Thoracic aorta (tissue), 2 donors: ENCODE measurements around the gene CD79B. TPM values are rescaled to one million over a fixed set of nuclear protein-coding genes. Genes with fewer than 3 reads are reported as not detected.

Experiments used
- ATAC-seq: fragments of 150-250 bp; one replicate; pipeline ENCODE4 v1.8.0; 2017; ENCODE audit warnings: low read depth; ENCODE audit not compliant: insufficient number of reproducible peaks, low FRiP score
- DNase-seq: peaks from one replicate; pipeline ENCODE4 v3.0.0-alpha.2; 2020; ENCODE audit warnings: low spot score
- H3K27ac ChIP-seq, 2 donors: fragments of 200-600 bp; sonication (generic); 1 replicate in 1 of 2; 2 replicates in 1 of 2; pipeline ENCODE4 v1.5.1; 2016; ENCODE audit warnings: mild to moderate bottlenecking in 2 of 2, moderate library complexity in 2 of 2
- H3K27me3 ChIP-seq: fragments of 200-600 bp; sonication (generic); replicated peaks from 2 replicates; pipeline ENCODE4 v1.6.0; 2016; ENCODE audit warnings: mild to moderate bottlenecking; ENCODE audit not compliant: insufficient read depth
- H3K36me3 ChIP-seq: fragments of 200-600 bp; sonication (generic); one replicate; pipeline ENCODE4 v1.5.1; 2016
- H3K4me1 ChIP-seq, 2 donors: fragments of 200-600 bp; sonication (generic); 1 replicate in 1 of 2; 2 replicates in 1 of 2; pipeline versions ENCODE4 v1.5.1 to v1.6.0; 2016; ENCODE audit warnings: low read depth in 2 of 2, mild to moderate bottlenecking in 1 of 2; ENCODE audit not compliant: control insufficient read depth in 1 of 2
- H3K4me3 ChIP-seq: fragments of 200-600 bp; sonication (generic); 2 replicates; pipeline ENCODE4 v1.5.1; 2016; ENCODE audit warnings: mild to moderate bottlenecking
- H3K9me3 ChIP-seq: fragments of 200-600 bp; sonication (generic); 2 replicates; pipeline ENCODE4 v1.5.1; 2016
- total RNA-seq, 2 donors: library from RNA; depleted of rRNA; stranded (reverse); fragments of >200 nt; gene quantifications; one replicate each; pipeline versions ENCODE4 v1.1.0 to v1.2.3, GENCODE V29; 2016
- TF ChIP-seq, protein P1 (sequence below): fragments of 200-600 bp; sonication (generic); IDR thresholded peaks from one replicate; pipeline ENCODE4 v1.5.1; 2019; ENCODE audit warnings: antibody characterized with exemption

The CD79B gene
- total RNA-seq, 2 donors from 2014 or later, result 4.3 to 6.0 TPM

DNA sequence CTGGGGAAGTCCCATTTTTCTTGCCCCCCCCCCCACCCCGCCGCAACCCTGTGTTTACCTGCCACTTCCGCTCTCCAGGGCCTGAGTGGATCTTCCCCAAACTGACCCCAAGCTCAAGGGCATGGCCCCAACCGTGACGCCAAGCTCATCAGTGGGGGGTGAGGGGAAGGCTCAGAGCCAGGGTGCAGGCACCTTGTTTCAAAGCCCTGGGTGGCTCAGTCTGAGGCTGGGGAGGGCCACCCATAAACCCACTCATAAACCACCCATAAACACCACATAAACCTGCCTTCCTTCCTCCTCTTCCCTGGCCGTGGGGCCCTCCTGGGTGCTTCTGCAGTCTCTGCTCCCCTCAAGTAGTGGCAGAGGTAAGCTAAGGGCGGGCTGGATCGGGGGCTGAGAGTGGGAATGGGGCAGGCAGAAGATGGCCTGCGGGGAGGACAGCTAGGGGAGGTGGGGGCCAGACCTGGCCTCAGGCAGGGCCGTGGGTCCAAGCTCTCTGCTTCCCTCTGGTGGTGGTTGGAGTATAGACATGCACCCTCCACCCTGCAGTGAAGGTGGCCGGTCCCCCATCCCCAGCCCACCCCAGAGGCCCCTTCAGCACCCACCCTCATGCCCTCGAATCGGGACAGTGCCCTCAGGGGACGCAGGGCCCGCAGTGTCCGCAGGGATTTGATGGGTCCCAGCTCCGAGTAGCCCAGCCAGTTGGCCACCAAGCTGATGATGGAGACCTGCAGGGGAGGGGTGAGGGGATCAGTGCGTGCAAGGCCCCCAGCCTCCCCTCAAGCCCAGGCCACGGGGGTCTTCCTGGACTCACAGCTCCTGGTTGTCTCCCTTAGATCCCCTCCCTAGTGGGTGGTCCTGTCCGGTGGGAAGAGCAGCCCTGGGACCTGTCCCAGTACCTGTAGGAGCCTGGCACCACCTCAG is 14.6 kb upstream of the CD79B start:
- TF ChIP-seq, protein P1, sequence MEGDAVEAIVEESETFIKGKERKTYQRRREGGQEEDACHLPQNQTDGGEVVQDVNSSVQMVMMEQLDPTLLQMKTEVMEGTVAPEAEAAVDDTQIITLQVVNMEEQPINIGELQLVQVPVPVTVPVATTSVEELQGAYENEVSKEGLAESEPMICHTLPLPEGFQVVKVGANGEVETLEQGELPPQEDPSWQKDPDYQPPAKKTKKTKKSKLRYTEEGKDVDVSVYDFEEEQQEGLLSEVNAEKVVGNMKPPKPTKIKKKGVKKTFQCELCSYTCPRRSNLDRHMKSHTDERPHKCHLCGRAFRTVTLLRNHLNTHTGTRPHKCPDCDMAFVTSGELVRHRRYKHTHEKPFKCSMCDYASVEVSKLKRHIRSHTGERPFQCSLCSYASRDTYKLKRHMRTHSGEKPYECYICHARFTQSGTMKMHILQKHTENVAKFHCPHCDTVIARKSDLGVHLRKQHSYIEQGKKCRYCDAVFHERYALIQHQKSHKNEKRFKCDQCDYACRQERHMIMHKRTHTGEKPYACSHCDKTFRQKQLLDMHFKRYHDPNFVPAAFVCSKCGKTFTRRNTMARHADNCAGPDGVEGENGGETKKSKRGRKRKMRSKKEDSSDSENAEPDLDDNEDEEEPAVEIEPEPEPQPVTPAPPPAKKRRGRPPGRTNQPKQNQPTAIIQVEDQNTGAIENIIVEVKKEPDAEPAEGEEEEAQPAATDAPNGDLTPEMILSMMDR, result peak; percentile 65
- H3K4me1 ChIP-seq, result no peaks in the 10 kb centered on the region
- no peaks in the 10 kb centered on the region for H3K9me3 ChIP-seq
- no peak overlapping the region for H3K27ac ChIP-seq
- H3K4me3 ChIP-seq, result no peak overlapping the region
- DNase-seq (no peak), ATAC-seq (no peak)
- no peaks in the 10 kb centered on the region for H3K36me3 ChIP-seq
- H3K27me3 ChIP-seq, result no peaks in the 10 kb centered on the region

DNA sequence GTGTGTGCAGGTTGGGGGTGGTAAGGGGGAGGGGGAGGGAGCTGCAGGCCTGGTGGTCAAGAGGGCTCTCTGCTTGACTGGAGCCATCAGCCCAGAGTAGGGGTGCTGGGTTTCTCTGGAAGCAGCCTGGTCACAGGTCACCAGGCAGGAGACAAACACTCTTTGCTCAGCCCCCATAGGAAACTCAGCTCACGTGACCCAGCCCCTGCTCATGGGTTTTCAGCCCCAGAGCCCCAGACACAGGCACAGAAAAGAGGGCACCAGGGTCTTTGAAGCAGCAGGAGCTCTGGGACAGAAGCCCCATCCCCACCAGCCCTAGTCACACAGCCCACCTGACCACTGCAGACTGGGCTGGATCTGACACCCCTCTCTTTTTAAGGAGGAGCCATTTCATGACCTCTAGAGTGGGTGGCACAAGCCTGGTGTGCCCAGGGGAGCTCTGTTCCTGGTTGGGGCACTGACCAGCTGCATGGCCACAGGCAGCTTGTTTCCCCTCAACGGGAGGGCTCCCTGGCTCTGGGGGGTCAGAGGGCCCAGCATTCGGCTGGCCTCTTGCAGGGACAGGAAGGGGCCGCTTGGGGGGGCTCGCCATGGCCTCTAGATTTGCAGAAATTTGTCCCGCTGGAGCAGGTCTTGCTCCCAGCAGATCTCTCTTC is 13.8 kb upstream of the CD79B start:
- no peaks in the 10 kb centered on the region for H3K4me1 ChIP-seq
- no peak overlapping the region for H3K27ac ChIP-seq
- ATAC-seq (no peak), DNase-seq (no peak)
- no peaks in the 10 kb centered on the region for H3K27me3 ChIP-seq
- H3K4me3 ChIP-seq, result no peak overlapping the region
- no peaks in the 10 kb centered on the region for H3K9me3 ChIP-seq
- TF ChIP-seq, protein P1, result no peak
- no peaks in the 10 kb centered on the region for H3K36me3 ChIP-seq

DNA sequence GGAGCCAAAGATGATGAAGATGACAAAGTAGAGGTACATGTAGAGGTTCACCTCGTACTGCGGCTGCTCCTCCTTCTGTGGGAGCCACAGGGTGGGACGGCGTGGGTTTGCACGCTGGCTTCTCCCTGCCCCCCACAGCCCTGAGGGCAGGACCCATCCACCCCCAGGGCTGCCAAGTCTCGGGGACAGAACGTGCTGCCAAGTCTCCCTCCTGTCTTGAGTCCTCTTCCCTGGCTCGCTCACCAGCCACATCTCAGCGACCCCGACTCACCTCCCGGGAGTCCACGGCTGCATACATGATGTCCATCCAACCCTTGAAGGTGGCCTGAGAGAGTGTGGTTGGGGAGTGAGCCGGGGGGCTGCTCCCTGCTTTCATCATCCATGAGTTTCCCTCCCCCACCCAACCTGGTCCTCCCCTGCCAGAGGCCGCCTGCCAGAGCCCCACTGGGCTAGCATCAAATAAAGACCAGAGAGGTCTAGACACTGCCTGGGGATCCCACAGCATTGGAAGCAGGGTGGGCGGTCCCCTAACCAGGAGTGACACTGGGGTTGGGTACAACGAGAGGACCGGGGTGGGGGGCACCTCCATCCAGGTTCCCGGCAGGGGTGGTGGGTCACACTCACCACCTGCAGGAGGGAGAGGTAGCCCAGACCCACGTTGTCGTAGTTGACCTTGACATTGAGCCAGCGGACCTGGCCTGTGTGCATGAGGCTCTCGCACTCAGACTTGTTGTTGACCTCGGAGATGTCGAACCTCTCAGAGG is 12.8 kb upstream of the CD79B start:
- Histone ChIP-seq H3K27ac (no peak overlapping the region), H3K27me3 (no peaks in the 10 kb centered on the region), H3K4me1 (no peaks in the 10 kb centered on the region), H3K9me3 (no peaks in the 10 kb centered on the region), H3K4me3 (no peak overlapping the region), H3K36me3 (no peaks in the 10 kb centered on the region)
- ATAC-seq (no peak), DNase-seq (no peak)
- TF ChIP-seq, protein P1, result no peak

DNA sequence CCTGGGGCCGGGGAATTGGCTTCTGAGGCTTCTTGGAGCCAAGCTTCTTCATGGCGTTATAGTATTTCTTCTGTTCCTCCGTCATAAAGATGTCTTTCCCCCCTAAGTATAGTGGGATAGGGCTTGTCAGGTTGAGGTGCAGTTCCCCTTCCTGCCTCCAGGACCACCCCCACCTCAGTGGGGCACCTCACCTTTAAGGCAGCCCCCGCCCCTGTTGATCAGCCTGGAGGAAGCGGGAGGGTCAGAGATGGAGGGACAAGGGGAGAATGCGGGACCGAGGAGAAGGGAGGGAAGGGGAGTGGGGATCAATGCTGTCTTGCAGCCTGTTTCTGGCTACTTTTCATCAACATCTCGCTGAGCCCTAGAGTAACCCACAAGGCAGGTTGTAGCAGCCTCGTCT is 11.6 kb upstream of the CD79B start:
- DNase-seq, result no peak
- H3K36me3 ChIP-seq, result no peaks in the 10 kb centered on the region
- H3K4me3 ChIP-seq, result no peak overlapping the region
- ATAC-seq, result no peak
- H3K4me1 ChIP-seq, result no peaks in the 10 kb centered on the region
- TF ChIP-seq, protein P1, result no peak
- H3K9me3 ChIP-seq, result no peaks in the 10 kb centered on the region
- H3K27me3 ChIP-seq, result no peaks in the 10 kb centered on the region
- no peak overlapping the region for H3K27ac ChIP-seq
